ENCODE data around the gene CNIH2. TPM values are rescaled to one million over a fixed set of nuclear protein-coding genes. Genes with fewer than 3 reads are reported as not detected.
"Not testable (repeated sequence)": the region's sequence is repeated elsewhere in the genome, so short reads cannot be mapped to it uniquely, and the experiment has no call there.

Gene CNIH2
- total RNA-seq, 3 donors from 2014 or later = 1.4 to 1.8 (median 1.7) TPM

DNA sequence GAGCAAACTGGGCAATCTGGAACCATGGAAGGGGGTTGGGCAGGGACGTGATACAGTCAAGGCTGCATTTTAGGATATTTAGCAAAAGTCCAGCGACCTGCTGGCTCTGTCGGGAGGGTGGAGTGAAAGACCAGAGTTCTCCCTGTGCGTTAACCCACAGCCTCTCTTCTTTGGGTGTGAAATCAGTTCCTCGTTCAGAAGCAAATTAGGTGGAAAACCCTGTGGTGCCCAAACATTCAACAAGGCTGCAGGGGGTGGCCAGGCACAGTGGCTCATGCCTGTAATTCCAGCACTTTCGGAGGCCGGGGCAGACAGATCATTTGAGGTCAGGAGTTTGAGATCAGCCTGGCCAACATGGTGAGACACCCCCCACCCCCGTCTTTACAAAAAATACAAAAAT, 19.6 kb downstream of the CNIH2 start:
- ATAC-seq (no peak), DNase-seq (no peak)
- peaks cover 12% of the 10 kb centered on the region for H3K27me3 Mint-ChIP-seq (ENCODE audit: low read depth)
- peaks cover under 1% of the 10 kb centered on the region for H3K4me1 Mint-ChIP-seq (ENCODE audit: low read depth)
- no peaks in the 10 kb centered on the region for H3K36me3 Mint-ChIP-seq (ENCODE audit: insufficient read depth)
- H3K4me3 Mint-ChIP-seq = no peak overlapping the region
- no peaks in the 10 kb centered on the region for H3K9me3 Mint-ChIP-seq

DNA sequence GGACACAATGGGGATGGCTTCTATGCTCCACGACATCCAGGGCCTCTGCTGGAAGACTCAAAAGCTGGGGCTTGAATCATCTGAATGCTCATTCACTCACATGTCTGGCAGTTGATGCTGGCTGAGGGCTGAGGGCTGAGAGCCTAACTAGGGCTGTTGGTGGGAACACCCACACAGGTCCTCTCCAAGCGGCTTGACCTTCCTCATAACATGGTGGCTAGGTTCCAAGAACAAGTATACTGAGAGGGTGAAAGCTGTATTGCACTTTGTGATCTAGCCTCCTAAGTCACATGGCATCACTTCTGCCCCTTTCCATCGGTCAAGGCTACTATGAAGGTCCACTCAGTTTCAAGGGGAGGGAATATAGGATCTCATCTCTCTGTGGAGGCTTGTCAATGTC, 21.2 kb downstream of the CNIH2 start:
- H3K27me3 Mint-ChIP-seq (ENCODE audit: low read depth) = peaks cover 2% of the 10 kb centered on the region
- H3K4me1 Mint-ChIP-seq (ENCODE audit: low read depth) = no peaks in the 10 kb centered on the region
- H3K4me3 Mint-ChIP-seq = no peak overlapping the region
- H3K36me3 Mint-ChIP-seq (ENCODE audit: insufficient read depth) = no peaks in the 10 kb centered on the region
- ATAC-seq (no peak), DNase-seq (no peak)
- H3K9me3 Mint-ChIP-seq = no peaks in the 10 kb centered on the region

DNA sequence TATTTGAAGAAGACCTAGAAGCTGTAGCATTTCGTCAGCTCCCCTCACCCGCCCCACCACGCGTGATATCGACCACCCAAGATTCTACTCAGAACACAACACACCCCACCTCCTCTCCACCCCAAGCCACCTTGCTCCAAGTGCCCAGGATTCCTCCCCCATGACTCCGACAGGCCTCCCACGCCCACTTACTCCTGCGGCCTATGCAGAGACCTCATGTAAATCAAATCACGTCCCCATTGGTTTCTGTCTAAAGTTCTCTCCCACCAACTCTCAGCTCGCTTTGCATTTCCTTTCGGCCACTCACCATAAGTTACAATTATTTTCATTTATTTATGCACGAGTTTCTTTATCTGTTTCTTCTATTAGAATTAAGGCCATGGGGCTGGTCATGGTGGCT, 24.7 kb downstream of the CNIH2 start:
- no peaks in the 10 kb centered on the region for H3K4me1 Mint-ChIP-seq (ENCODE audit: low read depth)
- H3K9me3 Mint-ChIP-seq = no peaks in the 10 kb centered on the region
- ATAC-seq = no peak
- no peaks in the 10 kb centered on the region for H3K36me3 Mint-ChIP-seq (ENCODE audit: insufficient read depth)
- no peak for DNase-seq
- no peak overlapping the region for H3K4me3 Mint-ChIP-seq
- H3K27me3 Mint-ChIP-seq (ENCODE audit: low read depth) = no peaks in the 10 kb centered on the region

DNA sequence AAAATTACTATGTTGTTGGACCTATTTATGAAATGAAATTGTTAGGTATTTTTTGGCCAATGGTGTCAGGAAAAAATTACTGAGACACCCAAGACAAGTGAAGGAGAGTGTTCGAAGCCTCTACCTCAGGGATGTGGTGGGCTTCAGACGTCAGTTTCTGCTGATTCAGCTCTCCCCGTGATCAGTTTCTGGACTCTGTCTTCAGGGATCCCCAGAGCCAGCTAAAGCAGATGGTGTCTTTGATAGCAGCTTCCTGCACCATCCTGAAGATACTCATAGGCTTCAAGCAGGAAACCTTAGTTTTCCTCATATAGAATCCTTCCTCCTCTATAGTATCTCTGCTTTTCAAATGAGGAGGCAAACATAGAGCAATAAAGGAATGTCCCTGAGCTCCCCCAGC, 31.5 kb downstream of the CNIH2 start:
- no peak for ATAC-seq
- Mint-ChIP-seq H3K4me1 (ENCODE audit: low read depth) (peaks cover 23% of the 10 kb centered on the region), H3K4me3 (no peak overlapping the region), H3K9me3 (no peaks in the 10 kb centered on the region), H3K27me3 (ENCODE audit: low read depth) (no peaks in the 10 kb centered on the region), H3K36me3 (ENCODE audit: insufficient read depth) (no peaks in the 10 kb centered on the region)
- DNase-seq = no peak

DNA sequence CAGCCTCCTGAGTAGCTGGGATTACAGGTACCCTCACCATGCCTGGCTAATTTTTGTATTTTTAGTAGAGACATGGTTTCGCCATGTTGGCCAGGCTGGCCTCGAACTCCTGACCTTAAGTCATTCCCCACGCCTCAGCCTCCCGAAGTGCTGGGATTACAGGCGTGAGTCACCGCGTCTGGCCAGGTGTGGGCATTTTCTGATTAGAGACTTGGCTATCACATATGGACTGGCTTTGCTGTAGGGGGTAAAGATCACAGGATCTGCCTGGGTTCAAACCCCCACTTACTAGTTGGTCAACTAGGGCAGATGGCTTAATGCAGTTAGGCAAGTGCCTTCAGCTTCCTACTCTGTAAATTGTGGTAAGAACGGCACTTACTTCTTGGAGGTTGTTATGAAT, 32.3 kb downstream of the CNIH2 start:
- no peak for ATAC-seq
- Mint-ChIP-seq H3K27me3 (ENCODE audit: low read depth) (no peaks in the 10 kb centered on the region), H3K4me1 (ENCODE audit: low read depth) (peaks cover 27% of the 10 kb centered on the region), H3K4me3 (no peak overlapping the region), H3K9me3 (no peaks in the 10 kb centered on the region), H3K36me3 (ENCODE audit: insufficient read depth) (no peaks in the 10 kb centered on the region)
- DNase-seq = no peak

DNA sequence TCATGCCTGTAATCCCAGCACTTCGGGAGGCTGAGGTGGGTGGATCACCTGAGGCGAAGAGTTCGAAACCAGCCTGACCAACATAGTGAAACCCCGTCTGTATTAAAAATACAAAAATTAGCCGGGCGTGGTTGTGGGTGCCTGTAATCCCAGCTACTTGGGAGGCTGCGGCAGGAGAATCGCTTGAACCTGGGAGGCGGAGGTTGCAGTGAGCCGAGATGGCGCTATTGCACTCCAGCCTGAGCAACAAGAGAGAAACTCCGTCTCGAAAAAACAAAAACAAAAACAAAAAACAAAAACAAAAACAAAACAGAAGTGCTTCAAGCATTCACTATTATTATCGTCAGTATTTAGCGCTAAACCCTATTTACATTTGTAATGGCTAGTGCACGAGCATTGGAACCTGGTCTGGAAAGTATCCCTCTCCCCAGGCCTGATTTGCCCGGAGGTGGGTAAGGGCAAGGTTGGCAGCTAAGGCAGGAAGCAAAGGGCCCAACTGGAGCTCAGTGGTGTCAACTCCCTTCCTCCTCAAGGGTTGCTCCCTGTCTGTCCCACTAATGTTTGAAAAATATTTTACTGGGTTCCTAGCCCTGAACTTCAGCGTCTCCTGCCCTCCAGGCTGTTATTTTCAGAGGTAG, 32.9 kb downstream of the CNIH2 start:
- not testable (repeated sequence) for ATAC-seq; H3K4me3 Mint-ChIP-seq; H3K9me3 Mint-ChIP-seq; H3K36me3 Mint-ChIP-seq (ENCODE audit: insufficient read depth); DNase-seq; H3K27me3 Mint-ChIP-seq (ENCODE audit: low read depth)
- H3K4me1 Mint-ChIP-seq (ENCODE audit: low read depth) = peaks cover 33% of the 10 kb centered on the region

DNA sequence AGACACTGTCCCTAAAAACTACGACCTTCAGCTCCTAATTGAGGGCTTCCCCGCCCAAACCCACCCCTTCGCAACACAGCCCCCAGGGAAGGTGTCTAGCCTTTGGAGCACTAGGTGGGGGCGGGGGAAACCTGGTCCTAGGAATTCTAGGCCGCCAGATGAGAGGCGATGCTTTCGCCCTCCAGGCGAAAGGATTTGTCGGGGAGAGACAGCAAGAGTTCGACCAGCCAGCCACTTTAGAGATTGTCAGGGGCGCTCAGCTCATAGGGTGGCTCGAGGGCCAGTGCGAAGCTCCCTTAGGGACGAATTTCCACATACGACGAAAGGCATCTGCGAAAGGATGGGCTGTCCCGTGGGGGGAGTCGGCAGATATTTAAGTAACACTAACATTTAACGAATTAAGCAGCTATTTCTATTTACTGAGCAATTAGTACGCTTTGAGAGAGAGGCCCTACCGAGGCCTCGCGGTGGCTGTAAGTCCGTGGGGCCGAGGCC, 33.5 kb downstream of the CNIH2 start:
- DNase-seq (no peak), ATAC-seq (peak in 1 of 2 donors; percentile 29)
- Mint-ChIP-seq H3K36me3 (ENCODE audit: insufficient read depth) (no peaks in the 10 kb centered on the region), H3K9me3 (no peaks in the 10 kb centered on the region), H3K4me1 (ENCODE audit: low read depth) (peaks cover 36% of the 10 kb centered on the region), H3K27me3 (ENCODE audit: low read depth) (no peaks in the 10 kb centered on the region), H3K4me3 (peak overlapping the region; percentile 86)

DNA sequence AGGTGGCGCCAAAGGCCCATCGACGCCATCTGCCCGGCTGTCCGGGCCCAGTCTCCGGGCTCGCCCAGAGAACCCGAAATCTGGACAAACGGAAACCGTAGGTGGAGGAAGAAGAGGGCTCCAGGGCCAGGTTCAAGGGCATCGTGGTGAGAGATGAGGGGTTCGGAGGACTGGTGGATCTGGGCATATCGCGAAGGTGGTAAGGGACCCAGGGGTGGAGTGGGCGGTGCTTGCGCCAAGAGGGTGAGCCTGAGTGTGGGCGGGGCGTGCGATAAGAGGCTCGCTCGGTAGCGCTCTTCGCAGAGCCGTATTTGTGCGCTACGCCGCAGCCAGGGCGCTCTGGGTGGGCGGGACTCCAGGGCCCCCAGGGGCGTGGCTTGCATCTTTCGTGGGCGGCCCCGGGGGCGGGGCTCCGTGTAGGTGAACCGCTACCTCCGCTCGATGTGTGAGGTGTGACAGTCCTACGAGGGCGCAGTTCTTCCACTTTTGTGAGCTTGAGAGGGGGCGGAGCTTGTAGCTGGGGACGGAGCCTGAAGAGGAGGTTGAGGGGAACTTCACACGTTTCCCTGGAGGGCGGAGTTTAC, 34.1 kb downstream of the CNIH2 start:
- Mint-ChIP-seq H3K36me3 (ENCODE audit: insufficient read depth) (no peaks in the 10 kb centered on the region), H3K4me3 (peak overlapping the region; percentile 86), H3K4me1 (ENCODE audit: low read depth) (peaks cover 36% of the 10 kb centered on the region), H3K9me3 (no peaks in the 10 kb centered on the region), H3K27me3 (ENCODE audit: low read depth) (no peaks in the 10 kb centered on the region)
- peak; percentile 99 for DNase-seq
- peak; percentile 72 to 74 for ATAC-seq

DNA sequence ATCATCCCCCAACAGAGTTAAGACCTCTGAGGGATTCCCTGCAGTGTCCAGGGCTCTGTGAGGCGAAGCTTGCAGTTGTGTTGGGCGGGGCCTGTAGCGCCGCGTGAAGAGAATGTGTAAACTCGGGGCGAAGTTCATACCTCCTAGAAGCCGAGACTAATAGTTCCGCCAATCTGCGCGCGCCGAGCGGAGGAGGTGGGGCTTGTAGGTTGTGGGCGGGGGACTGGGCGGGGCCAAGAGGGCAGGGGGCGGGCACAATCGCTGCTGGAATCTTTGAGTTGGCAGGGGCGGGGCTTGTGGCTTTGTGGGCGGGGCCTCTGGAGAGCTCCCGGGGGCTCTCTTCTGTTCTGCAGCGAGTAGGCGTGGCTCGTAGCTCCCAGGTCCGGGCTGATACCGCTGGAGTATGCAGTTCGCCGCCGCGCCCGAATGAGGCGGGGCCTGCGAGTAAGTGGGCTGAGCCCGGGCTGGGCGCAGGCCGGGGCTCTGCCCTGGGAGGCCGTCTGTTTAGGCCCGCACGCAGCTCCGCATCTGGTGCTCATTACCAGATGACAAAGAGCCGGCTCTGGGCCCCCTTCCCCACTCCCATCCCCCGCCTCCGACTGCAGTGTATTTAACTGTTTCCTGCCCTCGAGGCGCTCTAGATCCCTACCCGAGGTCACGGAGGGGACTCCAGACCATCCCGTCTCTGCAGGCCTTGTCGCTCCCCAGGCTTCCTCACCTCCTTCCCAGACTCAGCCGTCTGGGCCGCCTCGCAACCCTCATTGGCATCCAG, 34.8 kb downstream of the CNIH2 start:
- Mint-ChIP-seq H3K36me3 (ENCODE audit: insufficient read depth) (no peaks in the 10 kb centered on the region), H3K27me3 (ENCODE audit: low read depth) (no peaks in the 10 kb centered on the region)
- ATAC-seq = peak; percentile 76 to 81

DNA sequence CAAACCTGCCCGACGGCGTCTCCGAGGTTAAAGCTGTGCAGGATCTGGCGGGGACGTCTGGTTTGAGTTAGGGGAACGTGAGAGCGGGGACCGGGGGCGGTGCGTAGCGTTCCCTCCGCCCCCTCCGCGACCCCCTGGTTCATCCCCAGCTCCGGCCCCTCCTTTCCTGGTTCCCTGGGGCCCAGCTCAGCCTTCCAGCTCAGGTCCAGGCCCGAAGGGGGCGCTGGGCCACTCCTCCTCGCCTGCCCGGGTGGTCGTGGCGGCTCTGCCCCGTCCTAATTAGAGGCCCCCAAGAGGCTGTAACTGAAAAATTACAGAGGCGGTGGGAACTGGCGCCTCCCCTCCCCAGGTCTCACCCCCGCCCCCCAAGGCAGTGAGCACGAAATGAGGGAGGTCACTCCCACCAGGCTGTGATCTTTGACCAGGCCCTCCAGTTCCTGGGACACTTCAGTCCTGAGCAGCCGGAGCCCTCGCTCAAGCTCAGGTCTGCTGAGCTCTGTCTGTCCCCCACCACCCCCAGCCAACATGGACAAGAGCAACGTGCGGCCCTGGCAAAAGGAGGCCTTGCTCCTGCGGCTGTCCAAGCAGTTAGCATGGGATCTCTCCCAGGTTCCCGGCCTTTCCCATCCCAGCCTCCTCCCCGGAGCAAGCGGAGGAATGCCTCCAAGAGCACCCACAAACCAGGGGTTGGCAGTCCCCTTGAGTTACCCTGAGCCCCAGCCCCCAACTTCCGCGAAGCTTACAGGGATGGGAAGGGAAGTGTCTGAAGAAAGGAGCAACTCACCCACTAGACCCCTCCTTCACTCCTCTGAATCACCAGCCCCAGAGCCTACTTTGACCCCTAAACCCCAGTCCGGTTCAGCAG, 35.6 kb downstream of the CNIH2 start:
- Mint-ChIP-seq H3K36me3 (ENCODE audit: insufficient read depth) (no peaks in the 10 kb centered on the region), H3K27me3 (ENCODE audit: low read depth) (peaks cover under 1% of the 10 kb centered on the region)

More for the DNA sequence above, 34.8 kb downstream of the CNIH2 start:
- Mint-ChIP-seq H3K4me1 (ENCODE audit: low read depth) (peaks cover 43% of the 10 kb centered on the region), H3K4me3 (peak overlapping the region; percentile 86), H3K9me3 (no peaks in the 10 kb centered on the region)
- DNase-seq = peak; percentile 98

DNA sequence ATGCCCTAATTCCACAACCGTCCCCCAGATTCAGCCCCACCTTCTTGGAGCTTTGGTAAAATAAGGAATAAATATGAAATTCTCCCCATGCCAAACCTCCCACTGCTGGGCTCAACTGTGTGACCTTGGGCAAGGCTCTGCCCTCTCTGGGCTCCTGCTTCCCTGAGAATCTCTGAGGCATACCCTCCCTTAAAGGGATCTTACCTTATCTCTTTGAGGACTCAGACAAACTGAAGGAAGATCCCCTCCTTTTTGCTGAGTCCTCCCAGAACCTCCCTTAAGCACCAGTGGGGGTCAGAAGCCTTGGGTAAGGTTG, 36.2 kb downstream of the CNIH2 start:
- ATAC-seq (no peak), DNase-seq (no peak)
- H3K36me3 Mint-ChIP-seq (ENCODE audit: insufficient read depth) = no peaks in the 10 kb centered on the region
- peak overlapping the region; percentile 64 for H3K4me3 Mint-ChIP-seq
- H3K27me3 Mint-ChIP-seq (ENCODE audit: low read depth) = peaks cover 2% of the 10 kb centered on the region
- no peaks in the 10 kb centered on the region for H3K9me3 Mint-ChIP-seq
- peaks cover 57% of the 10 kb centered on the region for H3K4me1 Mint-ChIP-seq (ENCODE audit: low read depth)

More for the DNA sequence above, 35.6 kb downstream of the CNIH2 start:
- peaks cover 51% of the 10 kb centered on the region for H3K4me1 Mint-ChIP-seq (ENCODE audit: low read depth)
- DNase-seq (no peak), ATAC-seq (no peak)
- peak overlapping the region; percentile 86 for H3K4me3 Mint-ChIP-seq
- H3K9me3 Mint-ChIP-seq = no peaks in the 10 kb centered on the region

DNA sequence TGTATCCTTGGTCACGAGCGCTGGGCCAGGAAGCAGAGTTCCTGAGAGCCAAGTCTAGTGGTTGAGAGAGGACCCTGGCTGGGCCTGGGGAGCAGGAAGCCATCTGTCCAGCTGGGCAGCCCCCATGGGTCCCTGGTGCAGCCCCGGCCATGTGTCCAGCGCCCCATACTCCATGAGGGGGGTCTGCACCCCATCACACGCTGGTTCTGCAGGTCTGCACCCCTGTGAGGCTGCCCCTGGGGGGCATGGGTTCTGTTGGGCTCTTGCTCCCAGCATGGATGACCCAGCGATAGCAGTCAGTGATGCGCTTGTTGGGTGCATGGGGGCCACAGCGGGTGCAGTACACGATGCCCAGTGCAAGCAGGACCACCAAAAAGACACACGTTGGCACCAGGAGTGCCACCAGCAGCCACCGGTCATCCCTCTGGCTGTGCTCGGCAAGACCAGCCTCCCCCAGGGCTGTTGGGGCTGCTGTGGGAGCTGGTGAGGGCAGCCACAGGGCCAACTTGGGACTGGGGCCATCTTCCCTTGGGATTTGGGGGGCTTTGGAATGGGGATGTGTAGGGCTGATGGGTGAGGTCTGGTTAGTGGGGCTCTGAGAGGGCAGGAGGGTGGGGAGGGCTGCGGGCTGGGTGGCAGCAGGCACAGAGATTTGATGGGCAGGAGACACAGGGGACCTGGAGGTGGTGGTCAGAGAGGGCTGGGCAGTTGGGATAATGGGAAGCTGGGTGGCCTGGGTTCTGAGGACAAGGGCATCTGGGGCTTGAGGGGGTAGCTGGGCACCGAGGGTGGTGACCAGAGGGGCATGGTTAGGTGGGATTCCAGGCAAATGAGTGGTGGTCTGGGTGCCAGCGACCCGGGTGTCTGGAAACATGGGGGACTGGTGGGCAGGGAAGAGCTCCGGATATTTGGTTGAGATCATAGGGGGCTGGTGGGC, 36.9 kb downstream of the CNIH2 start:
- no peak overlapping the region for H3K4me3 Mint-ChIP-seq
- ATAC-seq = no peak
- H3K4me1 Mint-ChIP-seq (ENCODE audit: low read depth) = peaks cover 63% of the 10 kb centered on the region
- H3K36me3 Mint-ChIP-seq (ENCODE audit: insufficient read depth) = no peaks in the 10 kb centered on the region
- no peak for DNase-seq
- peaks cover 2% of the 10 kb centered on the region for H3K27me3 Mint-ChIP-seq (ENCODE audit: low read depth)
- no peaks in the 10 kb centered on the region for H3K9me3 Mint-ChIP-seq

DNA sequence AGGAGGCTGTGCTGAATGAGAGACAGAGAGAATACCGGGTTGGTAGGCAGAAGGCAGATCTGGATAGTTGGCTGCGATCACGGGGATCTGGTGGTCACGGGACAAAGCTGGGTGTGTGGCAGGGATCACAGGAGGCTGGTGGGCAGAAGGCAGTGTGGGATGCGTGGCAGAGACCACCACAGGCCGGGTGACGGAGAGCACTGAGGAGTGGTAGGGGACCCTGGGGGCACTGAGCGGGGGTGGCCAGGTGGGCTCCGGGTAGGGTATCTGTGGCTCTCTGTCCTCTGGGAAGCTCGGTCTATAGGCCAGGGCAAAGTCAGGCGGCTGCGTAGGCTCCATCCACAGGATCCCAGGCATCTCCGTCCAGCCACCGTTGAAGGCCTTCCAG, 37.5 kb downstream of the CNIH2 start:
- peaks cover 2% of the 10 kb centered on the region for H3K27me3 Mint-ChIP-seq (ENCODE audit: low read depth)
- DNase-seq = no peak
- H3K4me1 Mint-ChIP-seq (ENCODE audit: low read depth) = peaks cover 66% of the 10 kb centered on the region
- no peak overlapping the region for H3K4me3 Mint-ChIP-seq
- no peak for ATAC-seq
- no peaks in the 10 kb centered on the region for H3K9me3 Mint-ChIP-seq
- H3K36me3 Mint-ChIP-seq (ENCODE audit: insufficient read depth) = no peaks in the 10 kb centered on the region
